Subcutaneous abdominal adipose tissue (tissue), 5 donors: ENCODE measurements around the gene ANKRD33.
A peak's percentile ranks its signal among the peaks of the same experiment; 100 is the strongest.

ENCODE experiments used
- H3K27ac ChIP-seq: one replicate; pipeline ENCODE4 v1.7.0; 2013; ENCODE audit warnings: low read depth, mild to moderate bottlenecking, inconsistent platforms, low read length, moderate library complexity
- H3K27me3 ChIP-seq, 5 donors: one replicate each; pipeline ENCODE4 v1.7.0; 2013; ENCODE audit warnings: low read length in 5 of 5, inconsistent platforms in 1 of 5; ENCODE audit not compliant: control insufficient read depth in 5 of 5, insufficient read depth in 4 of 5
- H3K36me3 ChIP-seq, 5 donors: one replicate each; pipeline ENCODE4 v1.7.0; 2013; ENCODE audit warnings: low read length in 5 of 5; ENCODE audit not compliant: control insufficient read depth in 5 of 5, insufficient read depth in 5 of 5
- H3K4me1 ChIP-seq, 5 donors: one replicate each; pipeline ENCODE4 v1.7.0; 2013; ENCODE audit warnings: low read length in 5 of 5, mild to moderate bottlenecking in 3 of 5, moderate library complexity in 1 of 5; ENCODE audit not compliant: control insufficient read depth in 5 of 5, insufficient read depth in 5 of 5
- H3K4me3 ChIP-seq, 5 donors: one replicate each; pipeline ENCODE4 v1.7.0; 2013; ENCODE audit warnings: low read length in 5 of 5, low read depth in 1 of 5
- H3K9ac ChIP-seq, 5 donors: one replicate each; pipeline ENCODE4 v1.7.0; 2013; ENCODE audit warnings: low read length in 5 of 5, mild to moderate bottlenecking in 4 of 5, moderate library complexity in 3 of 5
- H3K9me3 ChIP-seq, 5 donors: one replicate each; pipeline ENCODE4 v1.7.0; 2013; ENCODE audit warnings: low read length in 5 of 5; ENCODE audit not compliant: control insufficient read depth in 5 of 5
- donor health status: healthy.
- donor health status: healthy.
- donor health status: healthy.
- donor health status: healthy.
- donor health status: healthy.

Gene ANKRD33

DNA sequence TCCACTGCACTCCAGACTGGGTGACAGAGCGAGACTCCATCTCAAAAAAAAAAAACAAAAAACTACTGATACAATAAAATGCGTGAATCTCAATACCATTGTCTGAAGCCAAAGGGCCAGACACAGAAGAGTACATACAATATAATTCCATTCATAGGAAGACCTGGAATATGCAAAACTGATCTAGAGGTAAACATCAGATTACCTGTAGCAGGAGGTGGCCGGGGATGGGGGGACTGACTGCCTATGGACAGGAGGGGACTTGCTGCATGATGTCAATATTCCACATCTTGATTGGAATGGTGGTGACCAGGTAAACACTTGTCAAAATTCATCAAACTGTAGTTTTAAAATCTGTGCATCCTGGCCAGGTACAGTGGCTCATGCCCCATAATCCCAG, 26.9 kb upstream of the ANKRD33 start:
- no peaks in the 10 kb centered on the region for H3K36me3 ChIP-seq
- H3K4me3 ChIP-seq: no peak overlapping the region
- no peaks in the 10 kb centered on the region for H3K9me3 ChIP-seq
- peaks cover 4 to 21% (median 9%) of the 10 kb centered on the region in 5 donors for H3K27me3 ChIP-seq
- H3K9ac ChIP-seq: no peak overlapping the region
- H3K4me1 ChIP-seq: peaks cover 2 to 29% (median 21%) of the 10 kb centered on the region in 5 donors
- H3K27ac ChIP-seq: no peak overlapping the region

DNA sequence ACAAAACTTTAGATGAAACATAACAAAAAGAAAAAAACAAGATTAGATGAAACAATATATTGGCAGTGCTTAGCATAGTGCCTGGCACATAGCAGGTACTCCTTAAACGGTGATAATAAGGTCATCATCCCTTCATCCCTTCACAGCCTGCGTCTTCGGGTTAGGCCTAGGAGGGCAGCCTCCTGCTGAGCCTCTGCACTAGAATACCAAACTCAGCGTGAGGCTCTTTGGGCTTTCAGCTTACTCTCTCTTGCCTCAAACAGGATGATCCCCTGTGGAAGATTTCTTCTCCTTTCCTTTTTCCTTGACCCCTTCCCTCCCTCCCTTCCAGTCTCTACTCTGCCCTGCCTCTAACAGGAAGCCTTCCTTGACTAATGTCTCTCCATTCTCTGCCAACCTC, 25.0 kb upstream of the ANKRD33 start:
- Histone ChIP-seq H3K27ac (no peak overlapping the region), H3K9ac (no peak overlapping the region), H3K9me3 (no peaks in the 10 kb centered on the region), H3K36me3 (no peaks in the 10 kb centered on the region), H3K4me3 (no peak overlapping the region), H3K4me1 (peaks cover 2 to 23% (median 15%) of the 10 kb centered on the region in 5 donors), H3K27me3 (peaks cover 4 to 24% (median 10%) of the 10 kb centered on the region in 5 donors)

- Histone ChIP-seq H3K9me3 (no peaks in the 10 kb centered on the region), H3K27ac (no peak overlapping the region), H3K4me1 (peaks cover 2 to 23% (median 15%) of the 10 kb centered on the region in 5 donors), H3K9ac (peak overlapping the region in 1 of 5 donors; percentile 47), H3K27me3 (peaks cover 8 to 25% (median 15%) of the 10 kb centered on the region in 5 donors), H3K36me3 (no peaks in the 10 kb centered on the region), H3K4me3 (peak overlapping the region in 3 of 5 donors; percentile 46 to 47 (median 47))
These were observed 24.5 kb upstream of the ANKRD33 start for GRCh38 chr12:51863363-51863932.

- peak overlapping the region; percentile 13 to 47 (median 46) for H3K4me3 ChIP-seq
- peaks cover 2 to 30% (median 22%) of the 10 kb centered on the region in 5 donors for H3K4me1 ChIP-seq
- H3K36me3 ChIP-seq: no peaks in the 10 kb centered on the region
- peak overlapping the region in 1 of 5 donors; percentile 47 for H3K9ac ChIP-seq
- H3K27ac ChIP-seq: no peak overlapping the region
- H3K27me3 ChIP-seq: peaks cover 13 to 25% (median 22%) of the 10 kb centered on the region in 5 donors
- H3K9me3 ChIP-seq: no peaks in the 10 kb centered on the region
These were observed 23.7 kb upstream of the ANKRD33 start for GRCh38 chr12:51863933-51864832.

- H3K9ac ChIP-seq: no peak overlapping the region
- peak overlapping the region in 3 of 5 donors; percentile 22 to 47 (median 46) for H3K4me3 ChIP-seq
These were observed 22.9 kb upstream of the ANKRD33 start for GRCh38 chr12:51864833-51865670.

DNA sequence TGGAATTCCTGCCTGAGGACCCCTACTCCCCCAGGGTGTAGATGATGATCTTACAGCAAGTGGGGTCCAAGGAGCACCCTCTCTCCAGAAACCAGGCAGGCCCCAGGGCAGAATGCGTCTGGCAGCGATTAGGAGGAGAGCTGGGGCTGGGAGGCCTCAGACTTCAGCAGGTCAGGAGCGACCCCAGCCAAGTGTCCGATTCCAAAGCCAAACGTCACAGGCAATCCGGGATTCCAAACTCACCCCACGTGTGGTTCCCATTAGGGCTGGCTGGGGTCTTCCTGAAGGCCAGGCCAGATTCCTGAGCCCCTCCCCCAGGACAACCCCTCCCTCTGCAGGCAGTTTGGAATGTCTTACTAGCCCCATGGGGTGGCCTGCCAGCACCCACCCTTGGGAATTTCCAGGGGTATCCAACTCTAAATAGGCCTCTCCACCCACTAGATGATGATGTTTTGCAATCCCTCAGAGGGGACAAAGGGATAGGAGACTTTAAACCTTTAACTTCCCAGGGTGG, 22.1 kb upstream of the ANKRD33 start:
- Histone ChIP-seq H3K36me3 (no peaks in the 10 kb centered on the region), H3K27me3 (peaks cover 13 to 31% (median 25%) of the 10 kb centered on the region in 5 donors), H3K9me3 (no peaks in the 10 kb centered on the region), H3K4me3 (no peak overlapping the region), H3K9ac (no peak overlapping the region), H3K27ac (no peak overlapping the region), H3K4me1 (peaks cover 2 to 46% (median 35%) of the 10 kb centered on the region in 5 donors)

More at GRCh38 chr12:51864833-51865670, 22.9 kb upstream of the ANKRD33 start:
- peaks cover 13 to 31% (median 25%) of the 10 kb centered on the region in 5 donors for H3K27me3 ChIP-seq
- H3K27ac ChIP-seq: no peak overlapping the region
- H3K9me3 ChIP-seq: no peaks in the 10 kb centered on the region
- H3K36me3 ChIP-seq: no peaks in the 10 kb centered on the region
- peaks cover 2 to 39% (median 29%) of the 10 kb centered on the region in 5 donors for H3K4me1 ChIP-seq

GRCh38 chr12:51866324-51866723, 21.6 kb upstream of the ANKRD33 start:
- Histone ChIP-seq H3K27ac (no peak overlapping the region), H3K36me3 (no peaks in the 10 kb centered on the region), H3K4me3 (no peak overlapping the region), H3K4me1 (peaks cover 2 to 51% (median 37%) of the 10 kb centered on the region in 5 donors), H3K27me3 (peaks cover 13 to 31% (median 25%) of the 10 kb centered on the region in 5 donors), H3K9me3 (no peaks in the 10 kb centered on the region), H3K9ac (no peak overlapping the region)

DNA sequence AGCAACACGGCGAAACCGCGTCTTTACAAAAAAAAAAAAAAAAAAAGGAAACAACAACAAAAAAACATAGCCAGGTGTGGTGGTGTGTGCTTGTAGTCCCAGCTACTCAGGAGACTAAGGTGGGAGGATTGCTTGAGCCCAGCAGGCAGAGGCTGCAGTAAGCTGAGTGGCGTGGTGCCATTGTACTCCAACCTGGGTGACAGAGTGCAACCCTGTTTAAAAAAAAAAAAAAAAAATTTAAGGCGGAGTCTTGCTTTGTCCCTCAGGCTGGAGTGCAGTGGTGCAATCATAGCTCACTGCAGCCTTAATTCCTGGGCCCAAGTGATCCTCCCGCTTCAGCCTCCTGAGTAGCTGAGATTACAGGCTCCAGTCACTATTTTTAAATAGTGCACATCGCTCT, 21.1 kb upstream of the ANKRD33 start:
- no peak overlapping the region for H3K27ac ChIP-seq
- H3K27me3 ChIP-seq: peaks cover 13 to 34% (median 25%) of the 10 kb centered on the region in 5 donors

DNA sequence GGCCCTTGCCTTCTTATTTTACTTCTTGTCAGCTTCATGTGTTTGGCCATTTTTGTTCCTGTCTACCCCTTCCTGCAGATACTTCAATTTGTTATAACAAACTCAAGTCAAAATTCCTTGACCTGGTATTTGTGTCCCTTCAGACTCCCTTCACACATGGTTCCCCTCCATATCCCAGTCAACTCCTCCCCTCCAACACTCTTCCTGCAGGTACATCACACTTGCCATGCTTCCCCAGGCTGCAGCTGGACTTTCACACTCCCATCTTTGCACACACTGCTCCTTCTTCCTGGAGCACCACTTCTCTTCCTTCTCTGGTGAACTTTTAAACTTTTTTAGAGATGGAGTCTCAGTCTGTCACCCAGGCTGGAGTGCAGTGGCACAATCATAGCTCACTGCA, 20.5 kb upstream of the ANKRD33 start:
- H3K4me1 ChIP-seq: peaks cover 2 to 56% (median 39%) of the 10 kb centered on the region in 5 donors
- H3K9ac ChIP-seq: no peak overlapping the region
- H3K27me3 ChIP-seq: peaks cover 13 to 34% (median 27%) of the 10 kb centered on the region in 5 donors
- H3K36me3 ChIP-seq: no peaks in the 10 kb centered on the region
- no peak overlapping the region for H3K27ac ChIP-seq
- H3K4me3 ChIP-seq: no peak overlapping the region
- no peaks in the 10 kb centered on the region for H3K9me3 ChIP-seq

More for the DNA sequence above, 21.1 kb upstream of the ANKRD33 start:
- Histone ChIP-seq H3K9ac (no peak overlapping the region), H3K4me1 (peaks cover 2 to 56% (median 39%) of the 10 kb centered on the region in 5 donors), H3K4me3 (no peak overlapping the region), H3K9me3 (no peaks in the 10 kb centered on the region), H3K36me3 (no peaks in the 10 kb centered on the region)
